HG03025 (cell line): ENCODE measurements around the gene IKZF1.

Source experiments
- ATAC-seq: cut with Tn5 transposase; IDR thresholded peaks from one replicate; pipeline ENCODE4 v1.9.1; 2021; ENCODE audit warnings: mild to moderate bottlenecking, moderate library complexity; ENCODE audit not compliant: unreplicated experiment, low FRiP score

IKZF1 gene

DNA sequence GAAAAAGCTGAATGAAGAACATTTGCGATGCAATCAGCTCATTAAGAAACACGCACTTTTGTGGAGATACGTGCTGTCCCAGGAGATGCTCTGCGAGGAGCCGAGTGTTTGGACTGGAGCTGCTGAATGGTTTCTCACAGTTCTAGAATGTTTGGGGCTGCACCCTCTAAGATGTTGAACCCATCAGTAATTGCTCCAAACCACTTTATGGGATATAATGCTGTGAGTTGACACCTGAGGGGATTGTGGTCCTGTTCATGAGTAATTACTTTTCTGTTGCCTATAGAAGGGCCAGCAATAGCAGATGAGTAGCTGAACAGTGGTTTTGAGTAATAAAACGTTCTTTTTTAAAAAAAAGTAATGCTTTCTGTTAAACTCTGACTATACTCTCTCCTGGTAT lies 63.1 kb downstream of the IKZF1 start:
- no peak for ATAC-seq

DNA sequence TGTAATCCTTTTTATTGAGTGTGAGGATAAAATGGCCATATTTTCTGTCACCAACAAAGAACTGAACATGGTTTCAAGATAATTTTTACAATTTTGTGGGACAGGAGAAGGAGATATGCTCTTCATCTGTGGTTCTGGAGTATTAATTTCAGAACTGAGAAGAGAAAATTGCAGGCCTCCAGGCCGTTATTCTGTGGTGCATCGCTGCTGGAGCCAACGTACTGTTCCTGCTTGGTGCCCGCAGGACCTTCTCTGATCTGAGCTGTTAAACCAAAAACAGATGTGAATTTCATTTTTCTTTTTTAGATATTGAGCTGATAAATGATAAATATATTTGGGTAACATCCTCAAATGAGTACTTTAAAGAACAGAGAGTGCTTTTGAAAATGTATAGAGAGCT lies 63.9 kb downstream of the IKZF1 start:
- no peak for ATAC-seq

DNA sequence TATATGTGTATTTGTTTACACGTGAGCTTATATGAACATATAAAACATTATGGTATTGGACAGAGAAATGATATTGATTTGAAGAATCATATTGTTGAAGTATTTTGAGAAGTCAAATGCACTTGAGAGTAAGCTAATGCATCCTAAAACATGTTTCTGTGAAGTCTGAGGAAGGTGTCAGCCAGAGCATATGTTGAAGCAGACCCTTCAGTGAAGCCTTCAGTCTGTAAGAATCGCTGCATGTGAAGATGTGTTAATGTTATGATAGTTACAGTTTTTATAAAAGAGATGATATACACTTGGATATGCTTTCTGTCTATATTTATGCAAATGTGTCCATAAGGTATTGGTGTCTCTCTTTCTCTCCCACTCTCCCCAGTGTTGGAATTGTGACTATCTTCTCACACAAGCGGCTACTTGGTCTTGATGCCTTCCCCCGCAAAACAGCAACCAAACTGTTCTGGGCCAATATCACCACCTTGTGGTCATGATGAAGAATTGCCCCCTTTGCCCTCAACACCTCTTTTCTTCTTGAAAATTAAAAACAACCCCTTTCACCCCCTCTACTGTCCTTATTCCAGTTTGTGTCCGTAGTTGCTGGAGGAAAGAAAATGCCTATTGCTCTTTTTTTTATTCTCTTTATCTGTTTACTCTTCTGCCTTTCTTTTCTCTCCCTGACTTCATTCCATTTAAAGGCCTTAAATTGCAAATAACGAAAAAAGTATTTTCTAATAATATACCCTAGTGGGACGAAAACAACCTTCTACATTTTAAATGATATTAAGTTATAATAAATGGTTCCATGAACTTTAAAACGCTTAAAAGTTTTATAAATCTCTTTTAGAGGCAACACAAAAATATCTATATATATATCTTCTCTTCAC lies 64.9 kb downstream of the IKZF1 start:
- no peak for ATAC-seq

- no peak for ATAC-seq
These were observed 66.4 kb downstream of the IKZF1 start for GRCh38 chr7:50370884-50371283.

- ATAC-seq: no peak
These were observed 67.1 kb downstream of the IKZF1 start for GRCh38 chr7:50371551-50372021.

DNA sequence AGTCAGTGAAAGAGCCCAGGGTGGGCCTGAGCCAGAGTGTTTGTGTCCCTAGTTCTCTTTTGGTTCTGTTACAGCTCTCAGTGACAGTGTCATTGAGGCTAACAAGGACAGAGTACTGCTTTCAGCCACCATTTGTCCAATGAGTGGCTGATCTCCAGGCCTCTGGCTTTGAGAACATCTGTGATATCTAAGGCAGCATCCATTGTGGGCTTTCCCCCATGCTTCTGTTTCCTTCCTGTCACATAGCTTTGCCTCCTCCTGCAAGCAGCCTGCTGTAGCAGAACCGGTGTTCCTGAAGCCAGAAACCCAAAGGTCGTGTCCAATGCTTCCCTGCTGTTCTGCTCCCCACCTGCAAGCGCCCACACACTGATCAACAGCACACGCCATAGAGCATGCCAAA lies 68.4 kb downstream of the IKZF1 start:
- ATAC-seq: no peak

DNA sequence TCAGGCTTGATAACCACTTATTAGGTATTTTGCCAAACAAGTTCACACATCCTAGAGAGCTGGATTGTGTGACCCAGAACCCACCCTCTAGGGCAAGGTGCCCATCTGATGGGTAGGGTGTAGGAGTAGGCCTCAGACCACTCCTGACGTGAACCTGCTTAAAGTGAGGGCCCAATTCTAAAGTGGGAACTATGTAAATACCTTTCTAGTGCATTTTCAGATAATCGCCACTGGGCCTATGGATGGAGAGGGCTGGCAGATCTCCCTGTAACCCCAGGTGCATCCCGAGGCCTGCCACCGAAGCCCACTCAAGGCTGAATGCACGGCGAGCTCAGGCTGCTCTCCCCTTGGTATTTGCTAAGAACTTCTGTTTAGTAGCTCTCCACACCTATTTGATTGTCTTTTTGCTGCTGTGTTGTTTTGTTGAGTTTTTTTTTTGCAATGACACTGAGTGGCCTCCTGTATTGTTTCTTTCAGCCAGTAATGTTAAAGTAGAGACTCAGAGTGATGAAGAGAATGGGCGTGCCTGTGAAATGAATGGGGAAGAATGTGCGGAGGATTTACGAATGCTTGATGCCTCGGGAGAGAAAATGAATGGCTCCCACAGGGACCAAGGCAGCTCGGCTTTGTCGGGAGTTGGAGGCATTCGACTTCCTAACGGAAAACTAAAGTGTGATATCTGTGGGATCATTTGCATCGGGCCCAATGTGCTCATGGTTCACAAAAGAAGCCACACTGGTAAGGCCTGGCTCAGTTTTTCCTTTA lies 71.7 kb downstream of the IKZF1 start:
- no peak for ATAC-seq

DNA sequence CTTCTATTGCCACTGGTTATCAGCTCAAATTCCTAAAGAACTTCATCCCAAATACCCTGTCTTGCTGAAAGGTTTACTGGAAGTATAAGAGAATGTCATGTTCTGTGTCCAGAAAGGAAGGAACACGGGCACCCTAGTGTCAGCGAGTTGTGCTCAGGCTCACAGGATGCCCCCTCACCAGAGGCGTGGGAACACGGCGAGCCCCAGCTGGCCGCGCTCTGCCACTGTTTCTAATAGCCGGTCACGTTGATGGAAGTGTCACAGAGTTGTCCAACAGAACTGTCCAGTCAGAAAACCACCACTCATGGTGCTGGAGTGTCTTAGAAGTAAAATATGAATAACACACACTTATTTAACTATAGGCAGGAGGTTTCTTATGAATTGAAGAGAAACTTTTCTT lies 72.8 kb downstream of the IKZF1 start:
- no peak for ATAC-seq

DNA sequence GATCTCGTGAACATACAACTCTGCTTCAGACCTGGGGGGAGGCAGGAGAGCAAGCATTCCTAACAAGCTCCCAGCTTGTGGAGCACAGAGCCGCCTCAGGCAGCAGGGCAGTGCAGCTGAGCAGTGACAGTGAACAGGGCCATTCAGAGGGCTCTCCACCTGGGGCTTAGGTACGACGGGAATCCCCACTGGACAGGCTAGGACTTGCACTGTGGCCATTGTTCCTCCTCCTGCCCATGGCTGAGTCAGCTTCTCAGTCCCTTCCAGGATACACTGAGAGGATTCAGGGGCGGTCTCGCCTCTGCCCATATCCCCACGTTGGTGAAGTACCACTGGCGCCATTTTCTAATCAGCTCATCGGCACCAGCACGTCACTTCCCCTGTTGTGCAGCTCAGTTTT lies 74.6 kb downstream of the IKZF1 start:
- ATAC-seq: no peak

- ATAC-seq: no peak
These were observed 75.0 kb downstream of the IKZF1 start for GRCh38 chr7:50379539-50379938.

- no peak for ATAC-seq
These were observed 77.9 kb downstream of the IKZF1 start for GRCh38 chr7:50382455-50382854.

DNA sequence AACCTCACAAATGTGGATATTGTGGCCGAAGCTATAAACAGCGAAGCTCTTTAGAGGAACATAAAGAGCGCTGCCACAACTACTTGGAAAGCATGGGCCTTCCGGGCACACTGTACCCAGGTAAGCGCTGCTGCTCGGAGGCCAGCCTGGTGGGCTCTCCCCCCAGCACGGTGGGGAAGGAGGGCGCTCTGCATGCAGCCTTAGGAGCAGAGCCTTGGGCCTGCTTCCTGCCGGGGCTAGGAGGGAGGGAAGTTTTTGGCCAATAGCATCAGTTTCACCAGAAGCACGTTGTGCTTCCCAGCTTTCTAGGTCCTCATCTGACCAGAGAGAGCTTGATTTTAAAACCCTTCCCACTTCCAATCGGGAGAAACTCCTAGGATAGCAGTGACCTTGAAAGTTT lies 82.8 kb downstream of the IKZF1 start:
- ATAC-seq: no peak

DNA sequence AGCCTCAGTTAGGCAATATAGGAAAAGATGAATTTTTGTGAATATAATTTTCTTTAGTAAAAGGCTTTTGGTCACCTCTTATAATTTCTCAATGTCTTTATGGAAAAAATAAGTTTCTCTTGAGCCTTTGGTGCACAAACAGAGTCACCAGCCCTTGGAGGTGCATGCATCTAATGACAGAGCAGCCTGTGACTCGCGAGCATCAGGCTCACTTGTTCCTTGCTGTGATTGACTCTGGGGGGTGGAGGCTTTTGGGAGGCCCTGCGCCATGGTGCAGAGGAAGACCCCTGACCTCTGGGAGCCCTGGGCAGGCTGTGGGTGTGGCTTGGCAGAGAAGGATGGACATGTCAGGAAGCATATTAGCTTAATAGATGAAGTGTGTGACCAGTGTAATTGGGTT lies 85.4 kb downstream of the IKZF1 start:
- no peak for ATAC-seq

GRCh38 chr7:50391386-50391785 lies 86.9 kb downstream of the IKZF1 start:
- ATAC-seq: no peak

DNA sequence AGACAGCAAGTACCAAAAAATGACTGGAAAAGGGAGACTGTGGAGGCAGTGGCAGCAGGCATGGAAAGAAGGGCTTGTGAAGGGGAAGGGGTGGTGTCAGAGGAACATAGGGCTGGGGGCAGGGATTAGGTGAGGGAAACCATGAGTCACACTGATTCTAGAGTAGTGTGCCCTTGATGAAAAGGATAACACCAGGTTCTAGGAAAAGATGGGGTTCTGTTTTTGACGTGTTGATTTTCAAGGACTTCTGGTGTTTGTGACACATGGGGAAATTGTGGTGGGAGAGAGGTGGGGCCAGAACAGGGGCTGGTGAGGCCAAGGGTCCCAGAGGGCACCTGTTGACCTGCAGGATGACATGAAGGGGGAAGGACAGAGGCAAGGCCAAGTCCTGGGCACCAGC lies 88.6 kb downstream of the IKZF1 start:
- ATAC-seq: no peak

DNA sequence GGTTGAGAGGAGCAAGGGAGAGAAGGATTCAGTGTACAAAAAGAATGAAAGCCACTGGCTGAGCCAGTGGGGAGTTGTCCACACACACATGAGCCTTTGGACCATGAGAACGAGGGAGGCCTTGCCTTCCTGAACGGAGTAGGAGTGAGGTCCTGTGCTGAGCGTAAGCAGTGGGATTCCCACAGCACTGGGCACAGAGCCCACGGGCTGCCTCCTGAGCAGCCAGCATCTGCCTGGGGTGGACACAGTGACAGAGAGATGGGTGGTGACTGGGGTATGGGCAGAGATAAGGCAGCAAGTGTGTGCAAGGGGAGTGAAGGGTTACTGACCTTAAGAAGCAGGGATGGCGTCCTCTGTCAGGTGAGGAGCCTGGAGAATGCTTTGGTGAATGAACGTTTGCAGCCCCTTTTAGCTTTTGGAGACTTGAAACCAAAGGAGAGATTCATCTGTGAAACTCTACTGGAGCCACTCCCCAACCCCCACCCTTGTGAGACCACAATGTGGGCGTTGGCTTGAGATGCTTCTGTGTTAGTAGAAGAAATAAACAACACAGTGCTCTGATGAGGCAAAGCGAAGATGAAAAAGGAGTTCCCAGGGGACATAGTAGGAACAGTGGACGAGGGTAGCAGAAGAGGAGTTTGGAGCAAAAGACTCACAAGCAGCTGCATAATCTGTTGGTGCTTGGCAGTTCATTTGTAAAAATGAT lies 89.2 kb downstream of the IKZF1 start:
- peak; percentile 69 for ATAC-seq

DNA sequence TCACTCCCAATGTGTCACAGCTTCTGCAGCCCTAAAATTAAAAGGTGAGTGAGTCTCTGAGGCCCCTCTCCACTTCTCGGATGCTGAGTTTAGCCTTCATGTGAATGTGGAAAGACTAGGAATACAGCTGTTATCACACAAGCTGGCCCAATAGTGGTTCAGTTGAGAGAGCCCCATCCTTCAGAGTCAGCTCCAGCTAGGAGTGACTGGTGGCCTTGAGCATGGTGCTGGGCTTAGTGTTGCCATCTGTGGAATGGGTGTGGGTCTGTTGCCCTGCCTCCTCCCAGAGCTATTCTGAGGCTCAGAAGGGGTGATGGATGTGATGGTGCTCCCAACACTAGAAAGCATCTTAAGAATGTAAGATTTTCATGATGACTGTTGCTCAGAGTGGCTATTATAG lies 89.8 kb downstream of the IKZF1 start:
- no peak for ATAC-seq

DNA sequence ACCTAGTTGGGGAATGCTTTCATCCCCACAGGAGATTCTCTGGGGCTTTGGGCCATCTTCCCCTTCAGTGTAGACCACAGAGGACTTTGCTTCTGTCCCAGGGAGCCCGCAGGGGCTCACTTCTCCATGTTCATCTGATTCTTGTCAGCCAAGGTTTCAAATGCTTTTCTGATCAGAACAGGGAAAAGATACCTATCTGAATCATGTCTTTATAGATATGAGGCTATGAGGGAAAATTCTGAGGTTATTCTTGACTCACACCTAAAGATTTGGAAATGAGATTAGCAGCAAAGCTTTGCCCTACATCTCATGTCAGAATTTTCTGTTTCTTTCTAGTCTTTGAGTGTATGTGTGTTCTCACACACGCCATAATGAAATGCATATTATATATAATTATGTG lies 92.3 kb downstream of the IKZF1 start:
- ATAC-seq: no peak

- no peak for ATAC-seq
These were observed 92.9 kb downstream of the IKZF1 start for GRCh38 chr7:50397320-50397970.

DNA sequence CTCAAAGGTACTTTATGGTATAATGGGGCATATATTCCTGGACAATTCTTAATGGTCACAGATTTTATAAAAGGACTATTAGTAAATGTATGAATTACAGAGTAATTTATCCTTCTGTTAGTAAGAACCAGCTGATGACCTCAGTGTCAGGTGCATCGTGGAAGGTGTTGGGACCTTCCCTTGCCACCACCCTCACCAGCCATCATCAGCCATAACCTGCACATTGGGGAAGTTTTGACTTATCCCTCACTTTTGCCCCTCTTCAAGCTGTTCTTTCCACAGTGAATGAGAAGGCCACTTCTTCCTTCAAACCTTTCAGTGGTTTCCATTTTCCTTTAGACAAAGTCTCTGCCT lies 93.4 kb downstream of the IKZF1 start:
- no peak for ATAC-seq

- ATAC-seq: no peak
These were observed 94.7 kb downstream of the IKZF1 start for GRCh38 chr7:50399206-50399605.
